Naive thymus-derived CD4-positive, alpha-beta T cell (primary cell): ENCODE measurements around the gene GNG12. TPM values are rescaled to one million over a fixed set of nuclear protein-coding genes. Genes with fewer than 3 reads are reported as not detected.

Experiments
- ATAC-seq: fragments of 150-1000 bp; cut with Tn5 transposase; 2 replicates; pipeline ENCODE4 v1.10.0; 2021; ENCODE audit warnings: mild to moderate bottlenecking, moderate library complexity
- CTCF ChIA-PET: fragments of 350-600 bp; sonication (Branson Sonifier 250); formaldehyde crosslinking; loops from one replicate; lab custom pipeline; 2021; ENCODE audit warnings: antibody characterized with exemption; lab: Charles Lee
- POLR2A ChIA-PET: fragments of 350-600 bp; sonication (Branson Sonifier 250); formaldehyde crosslinking; loops from one replicate; lab custom pipeline; 2021; ENCODE audit warnings: antibody characterized with exemption, inconsistent platforms; lab: Charles Lee
- DNase-seq, 9 donors: peaks; one replicate each; pipeline versions ENCODE4 v3.0.0 to v3.0.0-alpha.2; 2020 to 2022; ENCODE audit warnings: mixed read lengths in 1 of 9
- H3K27ac ChIP-seq: one replicate; pipeline ENCODE4 v1.7.0; 2013; ENCODE audit warnings: mild to moderate bottlenecking, low read depth, low read length, moderate library complexity
- H3K27me3 ChIP-seq, 2 donors: one replicate each; pipeline ENCODE4 v1.7.0; 2013; ENCODE audit warnings: low read length in 2 of 2, mild to moderate bottlenecking in 2 of 2, moderate library complexity in 2 of 2; ENCODE audit not compliant: control insufficient read depth in 2 of 2, insufficient read depth in 2 of 2
- H3K36me3 ChIP-seq, 3 experiments: 1 replicate in 2 of 3; 2 replicates in 1 of 3; pipeline ENCODE4 v1.7.0; 2013; ENCODE audit warnings: low read length in 3 of 3, mild to moderate bottlenecking in 3 of 3, moderate library complexity in 1 of 3; ENCODE audit not compliant: insufficient read depth in 3 of 3, control insufficient read depth in 2 of 3
- H3K4me1 ChIP-seq, 2 donors: one replicate each; pipeline ENCODE4 v1.7.0; 2013; ENCODE audit warnings: low read length in 2 of 2, mild to moderate bottlenecking in 2 of 2, moderate library complexity in 1 of 2; ENCODE audit not compliant: control insufficient read depth in 2 of 2, insufficient read depth in 2 of 2
- H3K4me3 ChIP-seq: 2 replicates; pipeline ENCODE4 v1.7.0; 2013; ENCODE audit warnings: mild to moderate bottlenecking, low read length
- H3K9me3 ChIP-seq, 3 experiments: 1 replicate in 2 of 3; 2 replicates in 1 of 3; pipeline ENCODE4 v1.7.0; 2013; ENCODE audit warnings: low read length in 3 of 3; ENCODE audit not compliant: control insufficient read depth in 2 of 3
- H3K27ac Mint-ChIP-seq, 9 donors: one replicate each; pipeline ENCODE4 v1.8.0; 2020 to 2022; ENCODE audit warnings: mixed read lengths in 9 of 9, mild to moderate bottlenecking in 8 of 9, moderate library complexity in 5 of 9, inconsistent platforms in 2 of 9
- H3K27me3 Mint-ChIP-seq, 5 donors: one replicate each; pipeline ENCODE4 v1.8.0; 2021 to 2022; ENCODE audit warnings: mixed read lengths in 5 of 5, mild to moderate bottlenecking in 1 of 5
- H3K36me3 Mint-ChIP-seq, 5 donors: one replicate each; pipeline ENCODE4 v1.8.0; 2020 to 2022; ENCODE audit warnings: mixed read lengths in 5 of 5, mild to moderate bottlenecking in 3 of 5, inconsistent platforms in 1 of 5
- H3K4me1 Mint-ChIP-seq, 7 donors: one replicate each; pipeline ENCODE4 v1.8.0; 2020 to 2022; ENCODE audit warnings: mixed read lengths in 7 of 7, mild to moderate bottlenecking in 3 of 7, inconsistent platforms in 1 of 7
- H3K4me3 Mint-ChIP-seq, 10 donors: one replicate each; pipeline ENCODE4 v1.8.0; 2020 to 2022; ENCODE audit warnings: mild to moderate bottlenecking in 10 of 10, mixed read lengths in 10 of 10, moderate library complexity in 6 of 10, inconsistent platforms in 2 of 10
- H3K9me3 Mint-ChIP-seq, 11 donors: one replicate each; pipeline ENCODE4 v1.8.0; 2020 to 2022; ENCODE audit warnings: mixed read lengths in 11 of 11, mild to moderate bottlenecking in 4 of 11, inconsistent platforms in 1 of 11, moderate library complexity in 1 of 11
- intact Hi-C, 2 donors: fragments of 100-400 bp; cut with micrococcal nuclease; formaldehyde crosslinking; loops; one replicate each; pipeline ENCODE4 v1.15.1; 2023
- polyA plus RNA-seq, 2 donors: library from polyadenylated mRNA; unstranded; fragments of 300-500 nt; fragmentation: Illumina TruSeq; gene quantifications; one replicate each; pipeline ENCODE4 v1.2.3, GENCODE V29; 2021
- total RNA-seq, 6 experiments: library from RNA in 5 of 6; stranded (reverse) in 5 of 6; gene quantifications; 1 replicate in 5 of 6; 2 replicates in 1 of 6; pipeline ENCODE4 v1.2.3 and lab custom pipeline; 2021 to 2026

GNG12 gene
- total and polyA plus RNA-seq, 7 experiments from 2014 or later: not detected

DNA sequence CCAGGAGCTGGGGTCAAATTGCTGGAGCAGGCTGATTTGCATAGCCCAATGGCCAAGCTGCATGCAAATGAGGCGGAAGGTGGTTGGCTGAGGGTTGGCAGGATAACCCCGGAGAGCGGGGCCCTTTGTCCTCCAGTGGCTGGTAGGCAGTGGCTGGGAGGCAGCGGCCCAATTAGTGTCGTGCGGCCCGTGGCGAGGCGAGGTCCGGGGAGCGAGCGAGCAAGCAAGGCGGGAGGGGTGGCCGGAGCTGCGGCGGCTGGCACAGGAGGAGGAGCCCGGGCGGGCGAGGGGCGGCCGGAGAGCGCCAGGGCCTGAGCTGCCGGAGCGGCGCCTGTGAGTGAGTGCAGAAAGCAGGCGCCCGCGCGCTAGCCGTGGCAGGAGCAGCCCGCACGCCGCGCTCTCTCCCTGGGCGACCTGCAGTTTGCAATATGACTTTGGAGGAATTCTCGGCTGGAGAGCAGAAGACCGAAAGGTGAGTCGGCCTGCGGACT lies 148.2 kb downstream of the GNG12 start, which contains the start of gene GADD45A:
GADD45A (plus strand) TSS at position 135 of the 491 bp plus-strand sequence; CDS start at position 429, 294 bp downstream.
- CTCF ChIA-PET: interaction anchor here (1.2 to 1.6 kb wide), 2 partner anchors 11 to 75 kb away, joined by 4 to 10 read pairs; no protein-coding TSS in a partner anchor
- Mint-ChIP-seq H3K4me3 (peak within 1 kb of the TSS; percentile 90 to 99 (median 98)), H3K36me3 (peaks cover 0 to 24% (median 0%) of the 10 kb centered on the region in 5 donors), H3K27ac (peak within 1 kb of the TSS; percentile 77 to 98 (median 93)), H3K27me3 (no peaks in the 10 kb centered on the region), H3K9me3 (peaks cover 0 to 2% (median 0%) of the 10 kb centered on the region in 11 donors), H3K4me1 (peaks cover 20 to 42% (median 26%) of the 10 kb centered on the region in 7 donors)
- Histone ChIP-seq H3K27ac (peak within 1 kb of the TSS; percentile 59), H3K9me3 (no peaks in the 10 kb centered on the region), H3K4me1 (peaks cover 9 to 16% of the 10 kb centered on the region in 2 donors), H3K4me3 (peak within 1 kb of the TSS; percentile 69), H3K27me3 (no peaks in the 10 kb centered on the region), H3K36me3 (no peaks in the 10 kb centered on the region)
- DNase-seq: peak; percentile 80 to 96 (median 94)
- ATAC-seq: peak; percentile 93
- intact Hi-C loops: loop anchor here (1.0 to 10.0 kb wide), 15 partner anchors 11 to 1350 kb away; partner anchors contain the start of genes SERBP1 (in 2 of the 2), SLC35D1 (in 2 of the 2), DEPDC1 (in 1 of the 2) and DNAI4 (in 1 of the 2)
- POLR2A ChIA-PET: interaction anchor here (0.6 to 3.6 kb wide), 16 partner anchors 9 to 1382 kb away, joined by 3 to 48 read pairs (median 4); partner anchors contain the start of gene SERBP1

- H3K4me3 ChIP-seq: peak overlapping the region; percentile 69
- peaks cover 0 to 24% (median 0%) of the 10 kb centered on the region in 5 donors for H3K36me3 Mint-ChIP-seq
Measured at GRCh38 chr1:67684526-67685066, 148.7 kb downstream of the GNG12 start.

GRCh38 chr1:67683766-67684525 lies 149.3 kb downstream of the GNG12 start:
- ATAC-seq (no peak), DNase-seq (peak in 7 of 9 donors; percentile 7 to 73 (median 11))
- Mint-ChIP-seq H3K36me3 (peaks cover 0 to 23% (median 0%) of the 10 kb centered on the region in 5 donors), H3K9me3 (peaks cover 0 to 2% (median 0%) of the 10 kb centered on the region in 11 donors), H3K4me1 (peaks cover 20 to 38% (median 26%) of the 10 kb centered on the region in 7 donors), H3K27me3 (no peaks in the 10 kb centered on the region), H3K27ac (peak overlapping the region; percentile 63 to 98 (median 88)), H3K4me3 (peak overlapping the region; percentile 90 to 99 (median 98))
- H3K27ac ChIP-seq: peak overlapping the region; percentile 46
- peaks cover 9 to 16% of the 10 kb centered on the region in 2 donors for H3K4me1 ChIP-seq
- no peaks in the 10 kb centered on the region for H3K36me3 ChIP-seq
- H3K27me3 ChIP-seq: no peaks in the 10 kb centered on the region
- ChIA-PET POLR2A (interaction anchor here (0.8 to 3.6 kb wide), 8 partner anchors 8 to 254 kb away, joined by 3 to 48 read pairs (median 6); partner anchors contain the start of gene SERBP1), CTCF (interaction anchor here (1.2 kb wide), 1 partner anchor 76 kb away, joined by 10 read pairs; no protein-coding TSS in a partner anchor)
- H3K4me3 ChIP-seq: peak overlapping the region; percentile 35
- intact Hi-C loops: loop anchor here (1.0 to 10.0 kb wide), 8 partner anchors 53 to 1349 kb away; partner anchors contain the start of genes DNAI4 (in 2 of the 2), MIER1 (in 2 of the 2) and DEPDC1 (in 1 of the 2)
- H3K9me3 ChIP-seq: no peaks in the 10 kb centered on the region

More at GRCh38 chr1:67684526-67685066, 148.7 kb downstream of the GNG12 start:
- no peaks in the 10 kb centered on the region for H3K36me3 ChIP-seq
- Mint-ChIP-seq H3K27ac (peak overlapping the region; percentile 77 to 98 (median 93)), H3K4me1 (peaks cover 20 to 42% (median 26%) of the 10 kb centered on the region in 7 donors), H3K4me3 (peak overlapping the region; percentile 90 to 99 (median 98)), H3K9me3 (peaks cover 0 to 2% (median 0%) of the 10 kb centered on the region in 11 donors), H3K27me3 (no peaks in the 10 kb centered on the region)
- H3K27ac ChIP-seq: peak overlapping the region; percentile 46
- no peak for ATAC-seq
- CTCF ChIA-PET: interaction anchor here (1.2 to 1.6 kb wide), 2 partner anchors 11 to 75 kb away, joined by 4 to 10 read pairs; no protein-coding TSS in a partner anchor
- POLR2A ChIA-PET: interaction anchor here (0.6 to 3.6 kb wide), 13 partner anchors 9 to 1382 kb away, joined by 3 to 48 read pairs (median 5); partner anchors contain the start of gene SERBP1
- H3K4me1 ChIP-seq: peaks cover 9 to 16% of the 10 kb centered on the region in 2 donors
- intact Hi-C loops: loop anchor here (1.0 to 10.0 kb wide), 16 partner anchors 10 to 1350 kb away; partner anchors contain the start of genes DNAI4 (in 2 of the 2), MIER1 (in 2 of the 2), SERBP1 (in 2 of the 2) and SLC35D1 (in 2 of the 2)
- no peaks in the 10 kb centered on the region for H3K9me3 ChIP-seq
- DNase-seq: peak in 1 of 9 donors; percentile 4
- H3K27me3 ChIP-seq: no peaks in the 10 kb centered on the region

GRCh38 chr1:67683316-67683715 lies 150.0 kb downstream of the GNG12 start:
- POLR2A ChIA-PET: interaction anchor here (0.8 to 3.6 kb wide), 3 partner anchors 8 to 54 kb away, joined by 3 to 48 read pairs (median 4); no protein-coding TSS in a partner anchor
- CTCF ChIA-PET: no interaction called here
- H3K27ac Mint-ChIP-seq: peak overlapping the region in 2 of 9 donors; percentile 77 to 88

GRCh38 chr1:67682659-67683197 lies 150.5 kb downstream of the GNG12 start:
- no peak overlapping the region for H3K4me3 ChIP-seq
- H3K9me3 Mint-ChIP-seq: peaks cover 0 to 2% (median 0%) of the 10 kb centered on the region in 11 donors
- ATAC-seq (no peak), DNase-seq (no peak)
- H3K27me3 ChIP-seq: no peaks in the 10 kb centered on the region
- peaks cover 9 to 16% of the 10 kb centered on the region in 2 donors for H3K4me1 ChIP-seq
- CTCF ChIA-PET: no interaction called here
- POLR2A ChIA-PET: interaction anchor here (0.8 to 0.9 kb wide), 2 partner anchors 49 to 54 kb away, joined by 3 to 4 read pairs; no protein-coding TSS in a partner anchor
- intact Hi-C loops: loop anchor here in 1 of 2 donors (10.0 kb wide), 3 partner anchors 348 to 1348 kb away; no protein-coding TSS in a partner anchor
- peaks cover 0 to 13% (median 0%) of the 10 kb centered on the region in 5 donors for H3K36me3 Mint-ChIP-seq
- H3K36me3 ChIP-seq: no peaks in the 10 kb centered on the region
- no peak overlapping the region for H3K4me3 Mint-ChIP-seq
- H3K27me3 Mint-ChIP-seq: peaks cover 0 to under 1% (median 0%) of the 10 kb centered on the region in 5 donors
- H3K9me3 ChIP-seq: no peaks in the 10 kb centered on the region
- H3K27ac Mint-ChIP-seq: no peak overlapping the region
- no peak overlapping the region for H3K27ac ChIP-seq
- peaks cover 19 to 31% (median 25%) of the 10 kb centered on the region in 7 donors for H3K4me1 Mint-ChIP-seq

More at GRCh38 chr1:67683316-67683715, 150.0 kb downstream of the GNG12 start:
- peaks cover 20 to 33% (median 26%) of the 10 kb centered on the region in 7 donors for H3K4me1 Mint-ChIP-seq
- DNase-seq (no peak), ATAC-seq (no peak)
- Histone ChIP-seq H3K4me1 (peaks cover 9 to 16% of the 10 kb centered on the region in 2 donors), H3K4me3 (no peak overlapping the region), H3K9me3 (no peaks in the 10 kb centered on the region), H3K36me3 (no peaks in the 10 kb centered on the region), H3K27ac (no peak overlapping the region), H3K27me3 (no peaks in the 10 kb centered on the region)
- H3K36me3 Mint-ChIP-seq: peaks cover 0 to 16% (median 0%) of the 10 kb centered on the region in 5 donors
- peak overlapping the region in 3 of 10 donors; percentile 12 to 62 (median 26) for H3K4me3 Mint-ChIP-seq
- intact Hi-C loops: loop anchor here in 1 of 2 donors (10.0 kb wide), 3 partner anchors 349 to 1349 kb away; no protein-coding TSS in a partner anchor
- H3K27me3 Mint-ChIP-seq: no peaks in the 10 kb centered on the region
- peaks cover 0 to 2% (median 0%) of the 10 kb centered on the region in 11 donors for H3K9me3 Mint-ChIP-seq
